CD4-positive, alpha-beta T cell treated with Interleukin-2 at 100 ng/mL for 4 hours (primary cell): ENCODE results near the gene LLGL1.
A peak's percentile ranks its signal among the peaks of the same experiment; 100 is the strongest.

Source experiments
- DNase-seq: peaks from one replicate; pipeline ENCODE4 v3.0.0-alpha.2; 2020; ENCODE audit warnings: low spot score

LLGL1 gene

DNA sequence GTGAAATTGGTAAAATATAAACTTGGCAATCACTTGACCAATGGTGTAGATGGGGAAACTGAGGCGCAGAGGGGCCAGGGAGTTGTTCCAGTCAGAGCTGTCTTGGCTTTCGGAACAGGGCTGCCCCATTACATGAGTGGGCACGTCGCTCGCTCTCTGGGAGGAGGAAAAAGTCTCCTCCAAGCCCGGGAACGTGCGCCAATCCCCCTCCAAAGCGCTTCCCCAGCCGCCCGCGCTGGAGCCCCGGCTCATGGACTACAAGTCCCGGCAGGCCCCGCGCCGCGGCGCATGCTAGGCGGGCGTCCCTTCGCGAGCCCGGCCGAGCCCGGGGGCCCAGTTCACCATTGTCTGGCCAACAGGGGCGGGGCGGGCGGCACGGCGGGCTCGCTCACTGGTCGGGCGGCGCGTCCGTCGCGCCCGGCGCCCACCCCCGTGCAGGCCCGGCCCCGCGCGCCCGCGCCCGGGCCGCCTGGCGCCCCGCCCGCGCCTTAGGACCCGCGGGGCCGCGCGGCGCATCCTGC is at the start of gene LLGL1:
LLGL1 (plus strand) TSS at position 515 of the 521 bp plus-strand sequence. CDS start 48 bp downstream, outside the sequence.
- peak; percentile 96 for DNase-seq

DNA sequence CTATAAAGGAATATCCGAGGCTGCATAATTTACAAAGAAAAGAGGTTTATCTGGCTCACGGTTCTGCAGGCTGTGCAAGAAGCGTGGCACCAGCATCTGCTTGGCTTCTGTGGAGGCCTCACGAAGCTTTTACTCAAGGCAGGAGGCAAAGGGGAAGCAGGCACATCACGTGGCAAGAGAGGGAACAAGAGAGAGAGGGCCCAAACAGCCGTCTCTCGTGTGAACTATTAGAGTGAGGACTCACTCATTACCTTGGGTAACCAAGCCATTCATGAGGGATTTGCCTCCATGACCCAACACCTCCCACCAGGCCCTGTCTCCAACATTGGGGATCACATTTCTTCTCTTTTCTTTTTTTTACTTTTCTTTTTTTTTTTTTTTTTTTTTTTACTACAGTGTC is 49.3 kb upstream of the LLGL1 start:
- no peak for DNase-seq

DNA sequence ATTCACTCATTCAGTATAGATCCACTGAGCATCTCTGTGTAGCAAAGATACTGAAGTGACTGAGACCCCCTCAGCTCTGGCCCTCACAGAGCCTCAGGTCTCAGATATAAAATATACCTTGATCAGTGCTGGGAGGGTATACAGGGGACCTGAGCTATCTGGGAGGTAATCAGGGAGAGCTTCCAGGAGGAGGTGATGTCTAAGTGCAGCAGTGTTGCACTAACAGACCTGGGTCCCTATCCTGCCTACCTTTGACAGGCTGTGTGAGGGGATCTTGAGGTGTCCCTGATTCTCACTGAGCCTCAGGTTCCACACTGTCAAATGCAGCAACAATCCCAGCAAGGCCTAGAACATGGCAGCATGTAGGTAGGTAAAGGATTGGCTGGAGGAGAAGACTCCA is 48.3 kb upstream of the LLGL1 start:
- DNase-seq, result no peak

DNA sequence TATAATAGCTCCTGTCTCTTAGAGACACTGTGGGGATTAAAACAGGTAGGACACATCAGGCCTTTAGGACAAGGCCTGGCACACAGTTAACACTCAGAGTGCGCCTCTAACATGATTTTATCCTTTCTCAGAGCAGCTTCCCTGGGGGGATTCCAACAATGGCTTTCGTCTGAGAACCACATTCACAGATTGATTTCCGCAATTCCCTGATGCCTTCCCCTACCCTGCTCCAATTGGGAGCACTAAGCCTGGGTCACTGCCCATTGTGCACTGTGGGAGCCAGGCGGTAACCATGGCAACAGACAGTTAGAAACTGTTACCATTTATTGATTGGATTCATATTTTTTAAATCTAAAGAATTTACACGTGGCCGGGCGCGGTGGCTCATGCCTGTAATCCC is 47.7 kb upstream of the LLGL1 start:
- no peak for DNase-seq

DNA sequence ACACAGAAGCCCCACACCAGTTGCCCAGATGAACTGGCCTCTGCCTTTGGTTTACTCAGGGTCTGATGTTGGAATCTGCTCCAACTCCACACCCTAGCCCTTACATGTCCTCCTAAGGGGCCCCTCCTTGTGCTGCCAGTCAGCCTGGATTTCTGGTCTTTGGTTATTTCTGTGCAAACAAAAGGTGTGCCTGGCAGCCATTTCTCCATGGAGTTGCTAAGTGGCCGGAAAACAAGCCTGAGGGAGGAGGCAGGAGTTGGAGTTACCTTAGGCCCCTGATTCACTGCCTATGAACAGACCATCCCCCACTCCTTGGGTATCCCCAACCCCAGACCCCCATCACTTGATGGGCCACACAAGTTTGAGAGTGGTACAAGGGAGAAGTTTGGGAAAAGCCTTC is 46.2 kb upstream of the LLGL1 start:
- DNase-seq, result no peak

DNA sequence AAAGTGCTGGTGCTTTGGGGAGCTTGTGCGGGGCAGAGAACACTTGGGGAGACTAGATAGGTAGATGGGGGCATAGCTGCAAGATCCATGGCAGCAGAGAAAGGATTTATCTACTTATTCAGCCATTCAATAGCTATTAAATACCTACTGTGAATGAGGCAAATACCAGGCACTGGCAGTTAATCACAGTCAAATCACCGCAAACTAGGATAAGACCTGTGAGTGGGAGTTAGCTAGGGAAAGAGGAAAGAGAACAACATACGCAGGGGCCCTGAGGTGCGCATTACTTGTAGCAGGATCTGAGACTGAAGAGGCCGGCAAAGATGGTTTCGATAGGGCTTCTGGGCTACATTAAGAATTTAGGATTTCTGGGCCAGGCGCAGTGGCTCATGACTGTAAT is 45.6 kb upstream of the LLGL1 start:
- no peak for DNase-seq

DNA sequence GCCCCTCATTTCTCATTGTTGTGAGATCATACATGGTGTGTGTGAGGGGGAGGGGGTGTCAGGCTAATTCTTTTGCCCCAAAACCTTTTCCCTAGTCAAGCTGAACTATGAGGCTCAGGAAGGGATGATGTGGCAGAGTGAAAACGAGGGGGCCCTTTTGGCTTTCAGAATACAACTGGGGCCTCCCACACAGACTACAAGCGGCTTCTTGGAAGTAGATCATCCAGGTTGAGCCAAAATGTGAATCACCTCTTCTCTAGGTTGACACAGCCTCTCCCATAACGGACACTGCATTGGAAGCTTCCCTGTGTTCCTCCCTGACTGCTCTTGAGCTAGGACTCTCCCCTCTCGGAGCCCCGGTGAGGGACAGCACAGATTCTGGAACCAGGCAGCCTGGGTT is 44.1 kb upstream of the LLGL1 start:
- no peak for DNase-seq

DNA sequence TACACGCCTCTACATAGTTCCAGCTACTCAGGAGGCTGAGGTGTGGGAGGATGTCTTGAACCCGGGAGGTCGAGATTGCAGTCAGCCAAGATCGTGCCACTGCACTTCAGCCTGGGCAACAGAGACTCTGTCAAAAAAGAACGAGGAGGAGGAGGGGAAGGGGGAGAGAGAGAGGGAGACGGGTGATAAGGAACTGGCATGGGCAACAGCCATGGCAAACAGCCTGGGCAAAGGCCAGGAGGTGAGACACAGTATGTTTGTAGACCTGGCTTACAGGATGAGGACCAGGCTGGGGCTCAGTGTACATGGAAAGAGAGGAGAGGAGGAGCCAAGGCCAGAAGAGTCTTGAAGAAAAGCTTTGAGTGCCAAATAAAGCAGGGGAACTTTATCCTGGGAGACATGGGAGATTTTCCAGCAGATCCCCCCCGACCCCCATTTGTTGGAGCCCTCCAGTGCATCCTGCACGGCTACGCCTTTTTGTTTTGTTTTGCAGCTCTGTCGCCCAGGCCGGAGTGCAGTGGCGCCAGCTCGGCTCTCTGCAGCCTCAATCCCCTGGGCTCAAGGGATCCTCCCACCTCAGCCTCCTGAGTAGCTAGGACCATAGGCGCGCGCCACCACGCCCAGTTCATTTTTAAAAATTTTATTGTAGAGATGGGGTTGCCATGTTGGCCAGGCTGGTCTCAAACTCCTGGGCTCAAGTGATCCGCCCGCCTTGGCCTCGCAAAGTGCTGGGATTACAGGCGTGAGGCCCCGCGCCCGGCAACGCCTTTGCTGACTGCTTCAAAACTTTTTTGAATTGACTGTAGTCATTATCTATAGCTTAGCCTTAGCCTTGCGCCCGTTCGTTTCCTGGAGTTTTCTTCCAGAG is 43.1 kb upstream of the LLGL1 start:
- DNase-seq, result no peak

DNA sequence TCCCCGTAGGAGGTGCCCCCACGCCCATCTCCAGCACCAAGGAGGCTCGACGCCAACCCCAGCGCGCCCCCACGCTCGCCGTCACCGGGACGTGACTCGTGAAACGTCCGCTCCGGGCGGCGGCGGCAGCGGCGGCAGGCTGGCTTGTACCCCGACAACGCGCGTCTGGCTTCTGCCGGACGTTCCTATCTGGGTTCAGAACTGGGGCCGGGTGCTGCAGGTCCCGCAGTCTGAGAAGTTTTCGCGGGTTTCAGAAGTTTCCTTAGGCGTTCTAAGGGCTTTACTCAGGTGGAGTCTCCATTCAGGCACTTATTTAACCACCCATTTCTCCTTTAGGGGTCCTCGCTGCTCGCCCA is 42.5 kb upstream of the LLGL1 start:
- DNase-seq, result peak; percentile 83

DNA sequence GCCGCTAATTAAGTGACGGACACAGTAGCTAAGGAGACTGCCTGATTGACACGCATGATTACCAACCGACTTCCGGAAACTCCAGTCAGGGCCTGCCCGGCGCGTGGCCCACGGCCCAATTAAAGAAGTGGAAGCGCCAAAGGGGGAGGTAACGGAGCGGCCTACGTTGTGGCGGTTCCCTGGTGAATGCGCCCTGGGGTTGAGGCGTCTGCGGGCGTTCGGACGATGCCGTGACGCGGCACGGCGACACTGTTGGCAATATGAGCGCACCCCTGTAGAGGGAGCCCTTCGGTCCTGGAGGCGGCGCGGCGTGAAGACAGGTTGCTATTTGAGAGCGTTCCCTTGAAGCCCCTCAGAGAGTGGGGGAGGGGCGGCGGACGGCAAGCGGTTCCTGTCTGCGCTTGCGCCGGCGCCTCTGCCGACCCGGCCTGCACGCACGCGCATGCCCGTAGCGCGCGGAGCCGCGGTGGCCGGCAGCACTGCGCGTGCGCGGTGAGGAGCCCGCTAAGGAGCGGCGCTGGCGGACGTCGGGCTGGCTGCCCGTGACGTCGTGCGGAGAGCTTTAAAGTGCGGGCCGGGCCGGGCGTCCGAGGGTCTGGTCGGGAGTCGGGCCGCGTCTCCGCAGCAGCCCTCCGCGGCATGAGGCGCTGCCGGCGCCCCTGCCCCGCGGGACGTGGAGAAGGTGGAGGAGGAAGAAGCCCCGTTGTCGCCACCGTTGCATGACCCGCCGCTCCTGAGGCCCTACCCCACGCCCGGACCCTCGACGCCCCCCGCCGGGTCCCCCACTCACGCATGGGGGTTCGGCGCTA is 41.9 kb upstream of the LLGL1 start, which contains the start of gene ALKBH5:
ALKBH5 (plus strand) TSS at position 495 of the 809 bp plus-strand sequence. CDS start 416 bp downstream, outside the sequence.
- DNase-seq, result peak; percentile 99

DNA sequence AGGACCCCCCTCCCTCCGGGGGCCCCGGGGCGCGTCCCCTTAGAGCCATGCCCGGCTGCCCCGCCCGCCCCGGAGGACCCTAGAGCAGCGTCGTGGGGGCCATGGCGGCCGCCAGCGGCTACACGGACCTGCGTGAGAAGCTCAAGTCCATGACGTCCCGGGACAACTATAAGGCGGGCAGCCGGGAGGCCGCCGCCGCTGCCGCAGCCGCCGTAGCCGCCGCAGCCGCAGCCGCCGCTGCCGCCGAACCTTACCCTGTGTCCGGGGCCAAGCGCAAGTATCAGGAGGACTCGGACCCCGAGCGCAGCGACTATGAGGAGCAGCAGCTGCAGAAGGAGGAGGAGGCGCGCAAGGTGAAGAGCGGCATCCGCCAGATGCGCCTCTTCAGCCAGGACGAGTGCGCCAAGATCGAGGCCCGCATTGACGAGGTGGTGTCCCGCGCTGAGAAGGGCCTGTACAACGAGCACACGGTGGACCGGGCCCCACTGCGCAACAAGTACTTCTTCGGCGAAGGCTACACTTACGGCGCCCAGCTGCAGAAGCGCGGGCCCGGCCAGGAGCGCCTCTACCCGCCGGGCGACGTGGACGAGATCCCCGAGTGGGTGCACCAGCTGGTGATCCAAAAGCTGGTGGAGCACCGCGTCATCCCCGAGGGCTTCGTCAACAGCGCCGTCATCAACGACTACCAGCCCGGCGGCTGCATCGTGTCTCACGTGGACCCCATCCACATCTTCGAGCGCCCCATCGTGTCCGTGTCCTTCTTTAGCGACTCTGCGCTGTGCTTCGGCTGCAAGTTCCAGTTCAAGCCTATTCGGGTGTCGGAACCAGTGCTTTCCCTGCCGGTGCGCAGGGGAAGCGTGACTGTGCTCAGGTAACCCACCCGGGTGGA is 41.0 kb upstream of the LLGL1 start:
- peak; percentile 69 for DNase-seq

DNA sequence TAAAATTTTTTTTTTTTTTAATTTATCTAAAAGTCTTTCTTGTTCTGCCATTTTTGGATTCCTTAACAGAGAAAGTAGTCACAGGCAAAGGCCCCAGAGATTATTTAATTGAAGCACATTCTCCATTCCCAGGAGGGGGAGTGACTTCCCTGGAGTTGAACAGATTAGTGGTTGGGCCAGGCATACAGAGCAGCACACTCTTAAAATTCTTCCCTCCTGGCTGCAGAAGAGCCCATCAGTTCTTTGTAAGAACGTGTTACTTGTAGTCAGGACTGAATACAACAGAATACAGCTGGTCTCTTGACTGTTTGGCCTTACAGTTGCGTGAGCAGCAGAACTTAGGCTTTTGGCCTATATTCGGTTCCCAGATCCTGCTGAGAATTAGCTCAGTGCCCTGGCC is 40.0 kb upstream of the LLGL1 start:
- no peak for DNase-seq

DNA sequence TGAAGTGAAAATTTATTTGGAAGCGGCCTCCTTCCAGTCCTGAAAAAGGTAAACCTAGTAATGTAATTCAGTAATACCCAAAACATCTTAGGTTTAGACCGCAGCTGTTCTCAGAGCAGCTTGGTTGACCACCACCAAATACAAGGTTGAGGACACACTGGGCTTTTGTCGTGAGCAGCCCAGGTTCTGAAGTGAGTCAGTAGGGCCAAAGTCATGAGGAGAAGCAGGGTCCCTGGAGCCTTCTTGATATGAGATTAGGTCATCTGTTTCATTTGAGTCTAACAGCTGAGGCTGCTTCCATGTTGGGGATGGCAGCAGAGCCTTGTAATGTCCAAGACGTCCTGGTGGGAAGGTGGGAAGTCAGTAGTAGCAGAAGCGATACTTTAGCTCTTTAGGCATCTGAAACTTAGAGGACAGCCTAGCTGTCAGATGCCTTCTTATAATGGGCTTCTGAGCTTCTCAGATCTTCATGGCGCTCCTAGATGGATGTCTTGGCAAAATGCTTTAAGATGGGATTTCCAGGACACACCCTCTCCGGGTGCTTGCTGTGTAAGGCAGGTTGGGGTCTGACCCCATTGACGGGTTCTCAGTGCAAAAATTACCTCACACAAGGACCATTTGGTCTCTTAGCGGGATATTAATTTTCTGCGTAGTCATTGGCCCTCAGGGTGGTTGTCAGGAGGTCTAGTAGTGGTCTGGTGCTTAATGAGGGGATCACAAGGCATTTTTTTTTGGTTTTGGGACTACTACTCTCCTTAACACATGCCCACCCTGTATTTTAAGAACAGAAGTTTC is 39.4 kb upstream of the LLGL1 start:
- DNase-seq, result no peak

DNA sequence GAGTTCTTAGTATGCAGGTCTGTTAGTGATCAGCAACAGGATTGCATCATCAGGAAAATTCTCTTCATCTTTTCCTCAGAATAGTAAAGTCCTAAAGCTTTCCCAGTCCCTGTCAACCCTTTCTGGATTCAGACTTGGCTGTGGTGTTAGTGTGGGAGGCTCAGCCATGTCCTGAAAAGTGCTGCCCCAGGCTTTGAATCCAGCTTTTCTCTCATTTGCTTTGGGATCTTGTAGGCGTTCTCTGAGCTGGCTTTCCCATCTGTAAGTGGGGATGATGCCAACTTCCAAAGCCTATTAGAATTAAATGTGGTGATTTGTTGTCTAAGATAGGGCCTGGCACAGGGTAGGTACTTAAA is 38.8 kb upstream of the LLGL1 start:
- DNase-seq, result no peak

DNA sequence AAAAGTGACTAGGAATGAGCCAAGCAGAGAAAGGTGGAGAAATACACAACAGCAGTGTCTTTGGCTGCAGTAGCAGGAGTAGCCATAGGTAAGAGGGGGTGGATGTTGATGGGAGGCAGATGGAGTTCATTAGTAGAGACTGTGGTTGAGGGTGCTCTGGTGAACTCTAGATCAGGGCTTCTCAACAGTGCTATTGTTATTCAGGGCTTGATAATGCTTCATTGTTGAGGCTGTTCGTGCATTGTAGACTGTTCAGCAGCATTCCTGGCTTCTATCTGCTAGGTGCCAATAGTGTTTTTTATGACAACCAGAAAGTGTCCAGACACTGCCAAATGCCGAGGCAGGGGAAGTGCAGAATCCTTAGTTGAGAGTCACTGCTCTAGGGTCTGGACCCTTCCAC is 38.2 kb upstream of the LLGL1 start:
- no peak for DNase-seq

DNA sequence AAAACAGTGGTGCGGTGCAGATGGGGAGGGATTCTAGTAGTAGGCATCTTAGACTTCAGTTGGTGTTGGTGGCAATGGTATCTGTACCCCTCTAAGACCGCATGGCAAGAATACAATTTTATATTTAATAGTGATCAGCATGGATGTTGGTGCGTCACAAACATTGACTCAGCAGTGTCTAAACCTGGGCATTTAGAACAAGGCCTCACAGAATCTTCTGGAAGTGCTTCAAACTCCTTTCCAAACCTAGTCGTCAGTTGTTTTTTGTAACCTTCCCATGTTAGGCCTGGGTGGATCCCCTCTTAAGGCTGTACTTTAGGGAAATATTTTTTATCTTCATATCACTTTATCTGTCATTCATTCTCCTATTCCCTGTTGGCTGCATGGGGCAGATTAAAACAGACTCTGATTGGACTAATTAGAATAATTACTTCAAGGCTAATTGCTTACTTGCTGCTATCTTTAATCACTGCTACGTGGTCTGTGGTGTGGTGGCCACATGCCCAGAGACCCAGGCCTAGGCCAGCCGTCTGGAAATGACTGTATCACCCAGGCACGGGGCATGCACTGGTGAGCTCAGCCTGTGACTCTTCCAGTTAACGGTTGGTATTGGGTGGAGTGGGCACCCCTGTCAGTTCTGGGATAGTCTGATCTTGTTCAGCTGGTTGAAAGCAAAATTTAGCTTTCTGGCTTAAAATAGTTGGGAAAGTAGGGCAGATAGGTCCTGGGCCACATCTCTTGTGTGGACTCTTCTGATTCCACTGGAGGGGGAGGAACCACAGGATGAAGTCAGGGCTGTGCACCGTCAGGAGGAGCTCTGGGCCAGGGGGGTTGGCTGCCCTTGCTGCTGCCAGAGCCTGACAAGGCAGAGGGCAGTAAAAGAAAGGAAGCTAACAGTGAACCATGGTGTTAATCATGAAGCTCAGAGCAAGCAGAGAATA is 37.3 kb upstream of the LLGL1 start:
- DNase-seq, result peak; percentile 7

DNA sequence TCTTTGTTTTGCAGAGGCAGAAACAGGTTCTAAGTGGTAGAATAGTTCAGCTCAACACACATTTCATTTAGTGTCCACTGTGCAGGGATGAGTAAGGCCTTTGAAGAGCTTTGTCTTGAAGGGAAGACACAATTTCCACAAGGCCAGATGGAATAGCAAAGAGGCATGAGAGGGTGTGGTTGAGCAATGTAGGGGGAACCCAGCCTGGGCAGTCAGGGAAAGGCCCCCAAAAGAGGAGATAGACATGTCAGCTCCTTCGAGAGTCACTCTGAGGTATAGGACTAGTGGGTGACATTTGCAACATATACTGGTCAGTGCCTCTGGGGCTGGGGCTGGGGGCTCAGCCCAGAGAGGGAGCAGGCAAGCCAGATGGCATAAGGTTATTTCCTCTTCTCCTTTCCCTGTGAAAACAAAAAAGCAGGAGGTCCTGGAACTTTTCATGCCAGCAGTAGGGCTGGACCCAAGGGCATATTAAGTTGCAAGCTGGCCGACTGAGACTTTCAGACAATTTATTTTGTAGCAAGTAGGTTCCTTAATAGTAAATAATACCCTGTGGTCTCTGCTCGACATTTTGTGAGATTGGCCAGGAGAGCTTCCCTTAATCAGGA is 34.7 kb upstream of the LLGL1 start:
- DNase-seq, result no peak

DNA sequence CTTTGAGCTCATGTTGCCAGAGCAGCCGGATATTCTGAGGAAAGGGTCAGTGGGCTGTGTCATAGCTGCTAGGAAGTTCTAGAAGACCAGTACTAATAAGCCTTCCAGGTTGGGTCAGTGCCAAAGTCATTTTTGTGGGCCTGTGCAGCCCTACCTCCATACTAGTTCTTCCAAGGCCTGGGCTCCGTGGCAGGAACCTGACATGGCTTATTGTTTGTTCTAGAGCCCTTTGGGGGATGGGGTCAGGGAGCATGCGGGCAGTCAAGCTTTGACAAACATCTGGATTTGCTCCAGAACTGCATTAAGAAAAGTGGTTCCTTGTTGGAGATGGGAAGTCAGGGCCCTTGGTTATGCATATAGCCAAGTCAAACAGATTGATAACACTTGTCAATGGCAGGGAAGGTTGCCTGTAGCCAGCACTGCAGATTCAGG is 34.2 kb upstream of the LLGL1 start:
- no peak for DNase-seq

DNA sequence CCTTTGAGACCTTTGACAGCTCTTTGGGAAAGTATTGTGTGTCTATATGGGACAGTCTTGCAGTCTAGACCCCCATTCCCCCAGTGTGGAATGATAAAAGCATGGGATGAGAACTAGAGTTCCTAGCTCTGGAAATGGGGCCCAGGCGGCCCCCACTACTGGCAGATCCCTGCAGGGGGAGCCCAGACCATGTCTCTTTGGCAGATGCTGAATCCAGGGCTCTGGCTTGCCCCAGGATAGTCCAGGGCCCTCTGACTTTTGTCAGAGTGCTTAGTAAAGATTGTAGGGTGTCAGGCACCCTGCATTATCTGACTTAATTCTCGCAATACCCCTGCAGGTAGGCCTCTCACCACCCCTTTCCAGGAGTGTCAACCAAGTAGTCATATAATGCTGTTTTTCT is 33.5 kb upstream of the LLGL1 start:
- DNase-seq, result no peak

DNA sequence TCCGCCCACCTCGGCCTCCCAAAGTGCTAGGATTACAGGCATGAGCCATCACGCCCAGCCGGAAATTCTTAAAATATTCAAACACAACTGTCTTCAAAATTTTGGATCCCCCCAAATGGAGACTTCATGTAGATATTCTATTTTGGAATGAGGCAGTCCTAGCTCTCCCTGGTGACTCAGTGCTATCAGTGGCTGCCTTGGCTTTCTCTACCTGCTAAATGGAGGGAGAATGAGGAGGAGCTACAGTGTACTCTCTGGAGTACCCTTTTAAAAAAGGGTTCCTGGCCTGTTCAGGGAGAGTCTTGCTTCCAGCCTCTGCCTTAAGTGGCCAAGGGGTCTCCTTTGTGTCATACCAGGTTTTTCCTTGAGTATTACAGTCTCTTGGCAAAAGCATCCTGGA is 31.0 kb upstream of the LLGL1 start:
- DNase-seq, result no peak
